IMR-90 (cell line): ENCODE data around the gene ZNF341.

Experiments
- MXI1 ChIP-seq: IDR thresholded peaks from 2 replicates; pipeline ENCODE4 v1.6.1; 2012; ENCODE audit warnings: low read depth, mild to moderate bottlenecking, low read length, moderate library complexity, borderline replicate concordance
- POLR2A ChIP-seq: IDR thresholded peaks from 2 replicates; pipeline ENCODE4 v1.6.1; 2012; ENCODE audit warnings: mild to moderate bottlenecking, low read depth, low read length
- RFX5 ChIP-seq: IDR thresholded peaks from 2 replicates; pipeline ENCODE4 v1.8.0; 2012; ENCODE audit warnings: low read depth, mild to moderate bottlenecking, low read length, moderate library complexity
- SMC3 ChIP-seq: fragments of 150-350 bp; IDR thresholded peaks from 2 replicates; pipeline ENCODE4 v1.6.1; 2016; ENCODE audit warnings: low read depth, mild to moderate bottlenecking, antibody characterized with exemption, low read length, moderate library complexity
- TF ChIP-seq, protein P1 (sequence below): conservative IDR thresholded peaks from 2 replicates; pipeline ENCODE4 v1.5.1; 2012; ENCODE audit warnings: mild to moderate bottlenecking, low read depth, low read length, improper control_type of control experiment

DNA sequence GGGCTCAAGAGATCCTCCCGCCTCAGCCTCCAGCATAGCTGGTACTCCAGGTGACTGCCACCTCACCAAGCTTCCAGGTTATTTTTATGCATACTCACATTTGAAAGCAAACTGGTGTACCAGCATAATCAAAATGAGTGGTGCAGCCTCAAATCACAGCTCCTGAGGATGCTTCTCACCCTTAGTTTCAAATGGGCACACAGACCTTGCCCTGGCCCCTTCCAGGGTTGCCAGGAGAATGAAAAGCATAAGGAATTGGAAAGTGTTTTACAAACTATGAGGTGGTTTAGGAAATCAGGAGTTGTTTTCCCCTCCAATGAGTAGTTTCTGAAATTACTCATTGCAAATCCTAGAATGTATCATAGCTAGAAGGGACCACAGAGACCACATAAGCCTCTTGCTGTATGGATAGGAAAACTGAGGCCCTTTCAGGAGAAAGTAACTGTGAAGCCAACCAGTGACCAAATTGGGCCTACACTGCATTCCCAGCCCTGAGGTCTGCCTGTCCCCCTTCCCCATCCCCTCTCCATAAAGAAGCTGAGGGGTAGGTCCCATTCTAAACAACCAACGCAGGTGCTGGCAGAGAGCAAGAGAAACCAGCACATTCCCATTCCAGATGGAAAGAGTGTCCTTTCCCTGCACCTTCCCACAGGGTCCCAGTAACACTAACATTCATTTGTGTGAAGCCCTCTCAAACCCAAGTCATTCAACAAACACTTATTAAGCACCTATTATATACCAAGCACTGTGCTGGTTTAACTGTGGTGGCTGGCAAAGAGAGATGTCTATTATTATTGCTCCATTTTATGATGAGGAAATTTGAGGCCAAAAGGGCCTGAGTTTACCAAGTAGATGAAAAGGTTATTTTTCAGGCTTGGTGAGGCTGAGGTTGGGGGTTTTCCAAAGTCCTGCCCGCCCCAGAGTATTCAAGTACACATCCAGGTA lies 43.5 kb upstream of the ZNF341 start:
- TF ChIP-seq, protein P1, sequence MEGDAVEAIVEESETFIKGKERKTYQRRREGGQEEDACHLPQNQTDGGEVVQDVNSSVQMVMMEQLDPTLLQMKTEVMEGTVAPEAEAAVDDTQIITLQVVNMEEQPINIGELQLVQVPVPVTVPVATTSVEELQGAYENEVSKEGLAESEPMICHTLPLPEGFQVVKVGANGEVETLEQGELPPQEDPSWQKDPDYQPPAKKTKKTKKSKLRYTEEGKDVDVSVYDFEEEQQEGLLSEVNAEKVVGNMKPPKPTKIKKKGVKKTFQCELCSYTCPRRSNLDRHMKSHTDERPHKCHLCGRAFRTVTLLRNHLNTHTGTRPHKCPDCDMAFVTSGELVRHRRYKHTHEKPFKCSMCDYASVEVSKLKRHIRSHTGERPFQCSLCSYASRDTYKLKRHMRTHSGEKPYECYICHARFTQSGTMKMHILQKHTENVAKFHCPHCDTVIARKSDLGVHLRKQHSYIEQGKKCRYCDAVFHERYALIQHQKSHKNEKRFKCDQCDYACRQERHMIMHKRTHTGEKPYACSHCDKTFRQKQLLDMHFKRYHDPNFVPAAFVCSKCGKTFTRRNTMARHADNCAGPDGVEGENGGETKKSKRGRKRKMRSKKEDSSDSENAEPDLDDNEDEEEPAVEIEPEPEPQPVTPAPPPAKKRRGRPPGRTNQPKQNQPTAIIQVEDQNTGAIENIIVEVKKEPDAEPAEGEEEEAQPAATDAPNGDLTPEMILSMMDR, result no peak
- TF ChIP-seq POLR2A (no peak), MXI1 (no peak), RFX5 (no peak), SMC3 (no peak)
